Thoracic aorta (tissue), 2 donors: Measurements from ENCODE around the gene FNIP2. TPM values are rescaled to one million over a fixed set of nuclear protein-coding genes. Genes with fewer than 3 reads are reported as not detected.

Source experiments
- ATAC-seq: fragments of 150-250 bp; one replicate; pipeline ENCODE4 v1.8.0; 2017; ENCODE audit warnings: low read depth; ENCODE audit not compliant: insufficient number of reproducible peaks, low FRiP score
- DNase-seq: peaks from one replicate; pipeline ENCODE4 v3.0.0-alpha.2; 2020; ENCODE audit warnings: low spot score
- H3K27ac ChIP-seq, 2 donors: fragments of 200-600 bp; sonication (generic); 1 replicate in 1 of 2; 2 replicates in 1 of 2; pipeline ENCODE4 v1.5.1; 2016; ENCODE audit warnings: mild to moderate bottlenecking in 2 of 2, moderate library complexity in 2 of 2
- H3K27me3 ChIP-seq: fragments of 200-600 bp; sonication (generic); replicated peaks from 2 replicates; pipeline ENCODE4 v1.6.0; 2016; ENCODE audit warnings: mild to moderate bottlenecking; ENCODE audit not compliant: insufficient read depth
- H3K36me3 ChIP-seq: fragments of 200-600 bp; sonication (generic); one replicate; pipeline ENCODE4 v1.5.1; 2016
- H3K4me1 ChIP-seq, 2 donors: fragments of 200-600 bp; sonication (generic); 1 replicate in 1 of 2; 2 replicates in 1 of 2; pipeline versions ENCODE4 v1.5.1 to v1.6.0; 2016; ENCODE audit warnings: low read depth in 2 of 2, mild to moderate bottlenecking in 1 of 2; ENCODE audit not compliant: control insufficient read depth in 1 of 2
- H3K4me3 ChIP-seq: fragments of 200-600 bp; sonication (generic); 2 replicates; pipeline ENCODE4 v1.5.1; 2016; ENCODE audit warnings: mild to moderate bottlenecking
- H3K9me3 ChIP-seq: fragments of 200-600 bp; sonication (generic); 2 replicates; pipeline ENCODE4 v1.5.1; 2016
- CTCF ChIP-seq: fragments of 200-600 bp; sonication (generic); IDR thresholded peaks from one replicate; pipeline ENCODE4 v1.5.1; 2019; ENCODE audit warnings: antibody characterized with exemption
- total RNA-seq, 2 donors: library from RNA; depleted of rRNA; stranded (reverse); fragments of >200 nt; gene quantifications; one replicate each; pipeline versions ENCODE4 v1.1.0 to v1.2.3, GENCODE V29; 2016

The FNIP2 gene
- total RNA-seq, 2 donors from 2014 or later, result 47.9 to 121 TPM

- DNase-seq, result no peak
- no peak for TF ChIP-seq CTCF
- H3K4me3 ChIP-seq, result no peak overlapping the region
- no peak overlapping the region for H3K27ac ChIP-seq
- no peaks in the 10 kb centered on the region for H3K27me3 ChIP-seq
- ATAC-seq, result no peak
- no peaks in the 10 kb centered on the region for H3K9me3 ChIP-seq
- H3K36me3 ChIP-seq, result peaks cover 3% of the 10 kb centered on the region
- H3K4me1 ChIP-seq, result peaks cover 0 to 18% of the 10 kb centered on the region in 2 donors
These were observed 136.0 kb downstream of the FNIP2 start for GRCh38 chr4:158904815-158905214.

DNA sequence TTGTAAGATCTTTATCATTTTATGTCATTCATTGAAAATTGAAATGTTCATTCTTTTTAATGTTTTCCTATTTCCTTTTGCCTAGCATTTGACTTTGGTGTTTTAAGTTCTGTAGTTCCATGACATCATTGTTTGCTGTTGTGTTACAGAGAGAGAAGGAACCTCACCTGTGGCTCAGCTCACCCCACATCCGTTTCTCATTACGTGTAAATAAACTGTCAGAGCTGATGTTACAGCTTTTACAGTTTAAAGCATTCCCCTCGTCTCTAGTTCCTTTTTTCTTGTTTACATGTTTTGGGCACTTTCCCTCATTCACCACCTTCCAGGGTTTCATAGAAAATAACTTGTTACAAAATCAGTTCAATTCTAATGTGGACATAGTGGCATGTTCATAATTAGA lies 137.2 kb downstream of the FNIP2 start:
- peaks cover 3% of the 10 kb centered on the region for H3K36me3 ChIP-seq
- H3K27me3 ChIP-seq, result no peaks in the 10 kb centered on the region

GRCh38 chr4:158912390-158912789 lies 143.6 kb downstream of the FNIP2 start:
- Histone ChIP-seq H3K4me3 (no peak overlapping the region), H3K9me3 (no peaks in the 10 kb centered on the region), H3K27me3 (no peaks in the 10 kb centered on the region), H3K27ac (no peak overlapping the region), H3K4me1 (peaks cover 20 to 34% of the 10 kb centered on the region in 2 donors), H3K36me3 (no peaks in the 10 kb centered on the region)
- DNase-seq, result no peak
- ATAC-seq, result no peak
- no peak for TF ChIP-seq CTCF

More for the DNA sequence above, 137.2 kb downstream of the FNIP2 start:
- no peak for ATAC-seq
- no peak for TF ChIP-seq CTCF
- H3K4me1 ChIP-seq, result peaks cover 0 to 18% of the 10 kb centered on the region in 2 donors
- H3K9me3 ChIP-seq, result no peaks in the 10 kb centered on the region
- H3K4me3 ChIP-seq, result no peak overlapping the region
- no peak overlapping the region for H3K27ac ChIP-seq
- no peak for DNase-seq

GRCh38 chr4:158912806-158913205 lies 144.0 kb downstream of the FNIP2 start:
- H3K9me3 ChIP-seq, result no peaks in the 10 kb centered on the region
- no peaks in the 10 kb centered on the region for H3K36me3 ChIP-seq
- no peak overlapping the region for H3K27ac ChIP-seq
- no peak overlapping the region for H3K4me3 ChIP-seq
- H3K4me1 ChIP-seq, result peaks cover 20 to 34% of the 10 kb centered on the region in 2 donors
- no peaks in the 10 kb centered on the region for H3K27me3 ChIP-seq
- DNase-seq (no peak), ATAC-seq (no peak)
- no peak for TF ChIP-seq CTCF

DNA sequence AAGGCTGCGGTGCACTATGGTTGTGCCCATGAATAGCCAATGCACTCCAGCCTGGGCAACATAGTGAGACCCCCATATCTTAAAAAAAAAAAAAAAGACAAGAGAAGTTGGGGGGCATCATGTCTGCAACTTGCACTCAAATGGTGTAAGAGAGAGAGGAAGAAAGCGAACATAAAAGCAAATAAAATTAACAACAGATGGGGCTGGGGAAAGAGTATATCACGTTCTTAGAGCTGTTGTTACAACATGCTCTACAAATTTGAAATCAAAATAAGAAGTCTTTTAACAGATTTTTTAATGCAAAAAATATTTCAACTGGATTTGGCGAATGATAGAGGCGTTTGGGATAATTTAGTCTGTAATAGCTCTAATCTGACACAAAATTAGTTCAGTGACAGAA lies 144.9 kb downstream of the FNIP2 start:
- DNase-seq (no peak), ATAC-seq (no peak)
- Histone ChIP-seq H3K4me3 (peak overlapping the region; percentile 30), H3K27me3 (no peaks in the 10 kb centered on the region), H3K27ac (peak overlapping the region; percentile 66 to 92), H3K4me1 (peaks cover 20 to 34% of the 10 kb centered on the region in 2 donors), H3K9me3 (no peaks in the 10 kb centered on the region), H3K36me3 (no peaks in the 10 kb centered on the region)
- no peak for TF ChIP-seq CTCF
